ENCODE measurements around the gene DGKZ.
"Not testable (repeated sequence)": the region's sequence is repeated elsewhere in the genome, so short reads cannot be mapped to it uniquely, and the experiment has no call there.

DGKZ gene, protein sequence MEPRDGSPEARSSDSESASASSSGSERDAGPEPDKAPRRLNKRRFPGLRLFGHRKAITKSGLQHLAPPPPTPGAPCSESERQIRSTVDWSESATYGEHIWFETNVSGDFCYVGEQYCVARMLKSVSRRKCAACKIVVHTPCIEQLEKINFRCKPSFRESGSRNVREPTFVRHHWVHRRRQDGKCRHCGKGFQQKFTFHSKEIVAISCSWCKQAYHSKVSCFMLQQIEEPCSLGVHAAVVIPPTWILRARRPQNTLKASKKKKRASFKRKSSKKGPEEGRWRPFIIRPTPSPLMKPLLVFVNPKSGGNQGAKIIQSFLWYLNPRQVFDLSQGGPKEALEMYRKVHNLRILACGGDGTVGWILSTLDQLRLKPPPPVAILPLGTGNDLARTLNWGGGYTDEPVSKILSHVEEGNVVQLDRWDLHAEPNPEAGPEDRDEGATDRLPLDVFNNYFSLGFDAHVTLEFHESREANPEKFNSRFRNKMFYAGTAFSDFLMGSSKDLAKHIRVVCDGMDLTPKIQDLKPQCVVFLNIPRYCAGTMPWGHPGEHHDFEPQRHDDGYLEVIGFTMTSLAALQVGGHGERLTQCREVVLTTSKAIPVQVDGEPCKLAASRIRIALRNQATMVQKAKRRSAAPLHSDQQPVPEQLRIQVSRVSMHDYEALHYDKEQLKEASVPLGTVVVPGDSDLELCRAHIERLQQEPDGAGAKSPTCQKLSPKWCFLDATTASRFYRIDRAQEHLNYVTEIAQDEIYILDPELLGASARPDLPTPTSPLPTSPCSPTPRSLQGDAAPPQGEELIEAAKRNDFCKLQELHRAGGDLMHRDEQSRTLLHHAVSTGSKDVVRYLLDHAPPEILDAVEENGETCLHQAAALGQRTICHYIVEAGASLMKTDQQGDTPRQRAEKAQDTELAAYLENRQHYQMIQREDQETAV

GRCh38 chr11:46346886-46347636 is at the start of gene DGKZ:
DGKZ (plus strand) TSS chr11:46347463; CDS start chr11:46347660, 197 bp downstream.
- Histone ChIP-seq H3K4me1 (ENCODE audit: insufficient read depth, low read length) (peaks cover 9% of the 10 kb centered on the region), H3K4me3 (ENCODE audit: low read length) (peak within 1 kb of the TSS; percentile 86), H3K27me3 (ENCODE audit: insufficient read depth, low read length) (no peaks in the 10 kb centered on the region), H3K9me3 (ENCODE audit: low read length) (no peaks in the 10 kb centered on the region), H3K36me3 (ENCODE audit: insufficient read depth, low read length) (no peaks in the 10 kb centered on the region), H2AFZ (ENCODE audit: low read depth, low read length) (peak within 1 kb of the TSS; percentile 15)

DNA sequence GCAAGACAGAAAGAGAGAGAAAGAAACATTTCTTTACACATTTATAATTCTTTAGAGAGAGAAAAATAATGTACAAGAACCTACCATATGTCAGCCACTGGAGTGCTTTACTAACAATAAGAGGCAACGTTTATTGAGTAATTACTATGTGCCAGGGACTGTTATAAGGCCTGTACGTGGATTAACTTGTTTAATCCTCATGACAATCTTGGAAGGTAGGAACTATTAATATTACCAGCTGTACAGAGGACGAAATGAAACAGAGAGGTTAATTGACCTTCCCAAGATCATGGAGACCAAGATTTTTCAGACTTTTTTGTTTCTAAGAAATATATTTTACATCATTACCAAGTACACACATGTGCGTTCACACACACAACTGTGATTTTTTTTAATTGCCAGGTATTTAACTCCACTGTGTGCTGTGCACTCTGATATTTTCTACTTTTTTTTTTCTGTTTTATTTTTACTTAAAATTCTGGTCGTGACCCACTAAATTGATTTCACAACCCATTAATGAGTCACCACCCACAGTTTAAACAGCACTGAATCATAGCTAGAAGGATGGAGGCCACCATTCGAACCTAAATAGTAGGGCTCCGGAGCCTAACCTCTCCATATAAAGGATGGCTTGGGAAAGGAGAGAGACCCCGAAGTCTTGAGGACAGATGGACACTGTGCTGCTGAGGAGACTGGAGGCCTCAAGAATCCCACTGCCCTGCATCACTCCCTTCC is 48.4 kb upstream of the DGKZ start:
- Histone ChIP-seq H3K27me3 (ENCODE audit: insufficient read depth, low read length) (peaks cover 26% of the 10 kb centered on the region), H3K9me3 (ENCODE audit: low read length) (no peaks in the 10 kb centered on the region), H2AFZ (ENCODE audit: low read depth, low read length) (no peak overlapping the region), H3K4me1 (ENCODE audit: insufficient read depth, low read length) (peaks cover 3% of the 10 kb centered on the region), H3K36me3 (ENCODE audit: insufficient read depth, low read length) (no peaks in the 10 kb centered on the region), H3K4me3 (ENCODE audit: low read length) (no peak overlapping the region)

- no peak overlapping the region for H3K4me3 ChIP-seq (ENCODE audit: low read length)
- no peaks in the 10 kb centered on the region for H3K9me3 ChIP-seq (ENCODE audit: low read length)
- peaks cover 3% of the 10 kb centered on the region for H3K4me1 ChIP-seq (ENCODE audit: insufficient read depth, low read length)
- no peaks in the 10 kb centered on the region for H3K36me3 ChIP-seq (ENCODE audit: insufficient read depth, low read length)
- H2AFZ ChIP-seq (ENCODE audit: low read depth, low read length), result no peak overlapping the region
- peaks cover 20% of the 10 kb centered on the region for H3K27me3 ChIP-seq (ENCODE audit: insufficient read depth, low read length)
These were observed 47.8 kb upstream of the DGKZ start for GRCh38 chr11:46299451-46299961.

- no peaks in the 10 kb centered on the region for H3K9me3 ChIP-seq (ENCODE audit: low read length)
- peaks cover 3% of the 10 kb centered on the region for H3K4me1 ChIP-seq (ENCODE audit: insufficient read depth, low read length)
- no peaks in the 10 kb centered on the region for H3K36me3 ChIP-seq (ENCODE audit: insufficient read depth, low read length)
- peaks cover 13% of the 10 kb centered on the region for H3K27me3 ChIP-seq (ENCODE audit: insufficient read depth, low read length)
- no peak overlapping the region for H3K4me3 ChIP-seq (ENCODE audit: low read length)
- H2AFZ ChIP-seq (ENCODE audit: low read depth, low read length), result no peak overlapping the region
These were observed 47.0 kb upstream of the DGKZ start for GRCh38 chr11:46300270-46300669.

DNA sequence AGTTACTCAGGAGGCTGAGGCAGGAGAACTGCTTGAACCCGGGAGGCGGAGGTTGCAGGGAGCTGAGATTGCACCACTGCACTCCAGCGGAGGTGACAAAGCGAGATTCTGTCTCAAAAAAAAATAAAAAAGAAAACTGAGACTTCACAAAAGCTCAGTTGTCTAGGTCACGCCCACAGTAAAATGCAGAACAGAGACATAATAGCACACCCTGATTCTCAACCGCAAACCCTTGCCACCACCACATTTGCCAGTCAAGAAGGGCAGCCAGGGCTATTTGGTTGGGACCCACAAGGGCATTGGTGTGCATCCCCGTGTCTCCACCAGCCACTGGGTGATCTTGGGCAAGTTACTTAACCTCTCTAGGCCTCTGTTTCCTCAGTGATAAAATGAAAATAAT is 44.4 kb upstream of the DGKZ start:
- Histone ChIP-seq H2AFZ (ENCODE audit: low read depth, low read length) (no peak overlapping the region), H3K27me3 (ENCODE audit: insufficient read depth, low read length) (peaks cover 4% of the 10 kb centered on the region), H3K4me3 (ENCODE audit: low read length) (no peak overlapping the region), H3K36me3 (ENCODE audit: insufficient read depth, low read length) (no peaks in the 10 kb centered on the region), H3K9me3 (ENCODE audit: low read length) (no peaks in the 10 kb centered on the region), H3K4me1 (ENCODE audit: insufficient read depth, low read length) (peaks cover 2% of the 10 kb centered on the region)

GRCh38 chr11:46304036-46304435 is 43.2 kb upstream of the DGKZ start:
- not testable (repeated sequence) for H2AFZ ChIP-seq (ENCODE audit: low read depth, low read length); H3K4me3 ChIP-seq (ENCODE audit: low read length); H3K4me1 ChIP-seq (ENCODE audit: insufficient read depth, low read length); H3K9me3 ChIP-seq (ENCODE audit: low read length); H3K36me3 ChIP-seq (ENCODE audit: insufficient read depth, low read length); H3K27me3 ChIP-seq (ENCODE audit: insufficient read depth, low read length)

DNA sequence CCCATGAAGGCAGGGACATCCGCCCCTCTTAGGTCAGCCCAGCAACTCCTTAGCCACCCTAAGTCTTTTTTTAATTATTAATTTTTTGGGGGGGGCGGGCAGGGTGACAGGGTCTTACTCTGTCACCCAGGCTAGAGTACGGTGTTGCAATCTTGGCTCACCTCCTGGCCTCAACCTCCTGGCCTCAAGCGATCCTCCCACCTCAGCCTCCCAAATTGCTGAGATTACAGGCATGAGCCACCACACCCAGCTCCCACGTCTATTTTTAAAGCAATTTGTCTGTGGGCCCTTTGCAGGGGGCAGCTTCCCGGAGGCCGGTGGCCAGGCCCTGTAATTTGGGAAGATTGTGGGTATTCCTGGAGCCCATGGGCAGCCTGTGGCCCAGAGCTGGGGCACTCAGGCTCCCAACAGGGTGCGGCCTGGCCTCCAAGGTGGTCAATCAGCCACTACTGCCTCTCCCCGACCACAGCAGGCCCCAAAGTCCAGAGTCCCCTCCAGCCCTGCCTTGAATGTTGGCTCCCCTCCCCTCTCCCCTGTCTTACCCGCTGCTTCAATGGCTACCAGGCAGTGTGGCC is 42.6 kb upstream of the DGKZ start:
- peaks cover 4% of the 10 kb centered on the region for H3K4me1 ChIP-seq (ENCODE audit: insufficient read depth, low read length)
- H3K36me3 ChIP-seq (ENCODE audit: insufficient read depth, low read length), result no peaks in the 10 kb centered on the region
- H2AFZ ChIP-seq (ENCODE audit: low read depth, low read length), result no peak overlapping the region
- no peaks in the 10 kb centered on the region for H3K27me3 ChIP-seq (ENCODE audit: insufficient read depth, low read length)
- no peak overlapping the region for H3K4me3 ChIP-seq (ENCODE audit: low read length)
- H3K9me3 ChIP-seq (ENCODE audit: low read length), result no peaks in the 10 kb centered on the region

DNA sequence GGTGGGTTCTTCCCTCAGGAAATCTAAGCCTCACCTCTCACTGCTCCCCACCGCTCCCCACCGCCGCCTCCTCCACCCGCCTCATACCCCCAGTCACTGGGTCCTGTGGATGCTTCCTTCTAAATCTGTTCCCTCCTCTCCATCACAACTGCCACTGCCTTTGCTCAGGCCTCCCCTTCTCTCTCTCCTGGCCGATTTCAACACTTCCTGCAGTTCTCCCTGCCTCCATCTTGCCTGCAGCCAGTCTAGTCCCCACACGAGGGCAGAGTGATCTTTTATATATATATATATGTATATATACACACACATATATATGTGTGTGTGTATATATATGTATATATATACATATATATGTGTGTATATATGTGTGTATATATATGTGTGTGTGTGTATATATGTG is 42.0 kb upstream of the DGKZ start:
- H3K36me3 ChIP-seq (ENCODE audit: insufficient read depth, low read length), result no peaks in the 10 kb centered on the region
- no peaks in the 10 kb centered on the region for H3K27me3 ChIP-seq (ENCODE audit: insufficient read depth, low read length)
- no peak overlapping the region for H2AFZ ChIP-seq (ENCODE audit: low read depth, low read length)
- H3K9me3 ChIP-seq (ENCODE audit: low read length), result no peaks in the 10 kb centered on the region
- no peak overlapping the region for H3K4me3 ChIP-seq (ENCODE audit: low read length)
- peaks cover 4% of the 10 kb centered on the region for H3K4me1 ChIP-seq (ENCODE audit: insufficient read depth, low read length)

DNA sequence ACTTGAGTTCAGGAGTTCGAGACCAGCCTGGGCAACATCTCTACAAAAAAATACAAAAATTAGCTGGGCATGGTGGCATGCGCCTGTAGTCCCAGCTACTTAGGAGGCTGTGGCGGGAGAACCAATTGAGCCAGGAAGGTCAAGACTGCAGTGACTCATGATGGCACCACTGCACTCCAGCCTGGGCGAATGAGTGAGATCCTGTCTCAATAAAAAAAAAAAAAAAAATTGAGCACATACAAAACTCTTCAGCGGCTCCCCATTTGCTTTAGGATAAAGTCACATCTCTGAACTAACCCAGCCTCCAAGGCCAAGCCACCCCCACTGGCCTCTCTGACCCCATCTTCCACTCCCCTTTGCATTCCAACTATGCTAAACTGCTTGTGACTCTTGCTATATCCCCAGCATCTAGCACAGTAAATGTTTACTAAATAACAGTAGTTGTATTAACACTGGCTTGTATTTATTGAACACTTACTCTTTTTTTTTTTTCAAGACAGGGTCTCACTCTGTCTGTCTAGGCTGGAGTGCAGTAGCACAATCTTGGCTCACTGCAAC is 40.9 kb upstream of the DGKZ start:
- no peaks in the 10 kb centered on the region for H3K27me3 ChIP-seq (ENCODE audit: insufficient read depth, low read length)
- H3K4me1 ChIP-seq (ENCODE audit: insufficient read depth, low read length), result peaks cover 4% of the 10 kb centered on the region
- no peaks in the 10 kb centered on the region for H3K9me3 ChIP-seq (ENCODE audit: low read length)
- no peak overlapping the region for H2AFZ ChIP-seq (ENCODE audit: low read depth, low read length)
- no peak overlapping the region for H3K4me3 ChIP-seq (ENCODE audit: low read length)
- no peaks in the 10 kb centered on the region for H3K36me3 ChIP-seq (ENCODE audit: insufficient read depth, low read length)

- H3K36me3 ChIP-seq (ENCODE audit: insufficient read depth, low read length), result no peaks in the 10 kb centered on the region
- peaks cover 4% of the 10 kb centered on the region for H3K4me1 ChIP-seq (ENCODE audit: insufficient read depth, low read length)
- no peak overlapping the region for H2AFZ ChIP-seq (ENCODE audit: low read depth, low read length)
- H3K4me3 ChIP-seq (ENCODE audit: low read length), result no peak overlapping the region
- H3K9me3 ChIP-seq (ENCODE audit: low read length), result no peaks in the 10 kb centered on the region
- no peaks in the 10 kb centered on the region for H3K27me3 ChIP-seq (ENCODE audit: insufficient read depth, low read length)
These were observed 39.9 kb upstream of the DGKZ start for GRCh38 chr11:46307369-46307768.

GRCh38 chr11:46307785-46308341 is 39.4 kb upstream of the DGKZ start:
- Histone ChIP-seq H3K4me1 (ENCODE audit: insufficient read depth, low read length) (peaks cover 4% of the 10 kb centered on the region), H3K36me3 (ENCODE audit: insufficient read depth, low read length) (no peaks in the 10 kb centered on the region), H3K27me3 (ENCODE audit: insufficient read depth, low read length) (no peaks in the 10 kb centered on the region), H3K4me3 (ENCODE audit: low read length) (no peak overlapping the region), H3K9me3 (ENCODE audit: low read length) (no peaks in the 10 kb centered on the region), H2AFZ (ENCODE audit: low read depth, low read length) (no peak overlapping the region)

All from neuron (in vitro differentiated cells).